SK-N-SH treated with all-trans-retinoic acid at 6 μM for 48 hours (cell line): ENCODE results near the gene LILRB1.

ENCODE experiments used
- ATAC-seq: fragments of 200-7000 bp; cut with Tn5 transposase; 3 replicates; pipeline ENCODE4 v1.9.1; 2020; ENCODE audit warnings: mild to moderate bottlenecking, moderate library complexity
- ARNTL ChIP-seq: fragments of 450-650 bp; formaldehyde crosslinking; IDR thresholded peaks from 2 replicates; pipeline ENCODE4 v1.5.0; 2020; ENCODE audit warnings: low read depth, mild to moderate bottlenecking, moderate library complexity, borderline replicate concordance
- BACH2 ChIP-seq: fragments of 250-450 bp; sonication (Bioruptor Pico); IDR thresholded peaks from 2 replicates; pipeline ENCODE4 v1.9.0; 2021; ENCODE audit warnings: mild to moderate bottlenecking, borderline replicate concordance
- CSDC2 ChIP-seq: fragments of 250-450 bp; sonication (Bioruptor Pico); IDR thresholded peaks from 2 replicates; pipeline ENCODE4 v1.5.0; 2020; ENCODE audit warnings: mild to moderate bottlenecking, moderate library complexity
- CSRNP3 ChIP-seq: fragments of 250-450 bp; sonication (Bioruptor Pico); IDR thresholded peaks from 2 replicates; pipeline ENCODE4 v1.5.1; 2021; ENCODE audit warnings: mild to moderate bottlenecking, moderate library complexity
- ESRRG ChIP-seq: fragments of 250-450 bp; sonication (Bioruptor Pico); IDR thresholded peaks from 2 replicates; pipeline ENCODE4 v1.6.1; 2021; ENCODE audit warnings: mild to moderate bottlenecking
- GLIS3 ChIP-seq: fragments of 250-450 bp; sonication (Bioruptor Pico); IDR thresholded peaks from 2 replicates; pipeline ENCODE4 v1.5.0; 2020; ENCODE audit warnings: mild to moderate bottlenecking, moderate library complexity
- OSR1 ChIP-seq: fragments of 250-450 bp; sonication (Bioruptor Pico); IDR thresholded peaks from 2 replicates; pipeline ENCODE4 v1.8.0; 2022; ENCODE audit warnings: moderate library complexity, mild to moderate bottlenecking, inconsistent platforms
- POU6F1 ChIP-seq: fragments of 250-450 bp; sonication (Bioruptor Pico); IDR thresholded peaks from 2 replicates; pipeline ENCODE4 v1.8.0; 2021; ENCODE audit warnings: low read depth, mild to moderate bottlenecking, moderate library complexity, borderline replicate concordance
- PPARA ChIP-seq: fragments of 250-450 bp; sonication (Bioruptor Pico); IDR thresholded peaks from 2 replicates; pipeline ENCODE4 v1.5.0; 2020; ENCODE audit warnings: mild to moderate bottlenecking, borderline replicate concordance
- RARB ChIP-seq: fragments of 250-450 bp; sonication (Bioruptor Pico); IDR thresholded peaks from 2 replicates; pipeline ENCODE4 v1.8.0; 2021; ENCODE audit warnings: mild to moderate bottlenecking, moderate library complexity
- SNAI2 ChIP-seq: fragments of 250-450 bp; sonication (Bioruptor Pico); IDR thresholded peaks from 2 replicates; pipeline ENCODE4 v1.5.0; 2020; ENCODE audit warnings: mild to moderate bottlenecking, moderate library complexity
- TCF4 ChIP-seq: fragments of 250-450 bp; sonication (Bioruptor Pico); IDR thresholded peaks from 2 replicates; pipeline ENCODE4 v1.8.0; 2021; ENCODE audit warnings: mild to moderate bottlenecking, moderate library complexity, borderline replicate concordance
- TOX ChIP-seq: fragments of 250-450 bp; sonication (Bioruptor Pico); IDR thresholded peaks from 2 replicates; pipeline ENCODE4 v1.8.0; 2021; ENCODE audit warnings: mild to moderate bottlenecking, moderate library complexity, borderline replicate concordance
- ZFP30 ChIP-seq: fragments of 450-650 bp; formaldehyde crosslinking; IDR thresholded peaks from 2 replicates; pipeline ENCODE4 v1.5.0; 2022; ENCODE audit warnings: mild to moderate bottlenecking, moderate library complexity
- ZNF70 ChIP-seq: fragments of 450-650 bp; formaldehyde crosslinking; IDR thresholded peaks from 2 replicates; pipeline ENCODE4 v1.5.0; 2020; ENCODE audit warnings: mild to moderate bottlenecking, moderate library complexity
- ZNF8 ChIP-seq: fragments of 450-650 bp; formaldehyde crosslinking; IDR thresholded peaks from 2 replicates; pipeline ENCODE4 v1.5.0; 2020; ENCODE audit warnings: mild to moderate bottlenecking, moderate library complexity
- TF ChIP-seq, protein P1 (sequence below): fragments of 250-450 bp; sonication (Bioruptor Pico); IDR thresholded peaks from 2 replicates; pipeline ENCODE4 v1.5.0; 2020; ENCODE audit warnings: mild to moderate bottlenecking, moderate library complexity
- TF ChIP-seq, protein P2 (sequence below): fragments of 250-450 bp; sonication (Bioruptor Pico); IDR thresholded peaks from 2 replicates; pipeline ENCODE4 v1.8.0; 2020; ENCODE audit warnings: mild to moderate bottlenecking, moderate library complexity, borderline replicate concordance

Gene LILRB1

DNA sequence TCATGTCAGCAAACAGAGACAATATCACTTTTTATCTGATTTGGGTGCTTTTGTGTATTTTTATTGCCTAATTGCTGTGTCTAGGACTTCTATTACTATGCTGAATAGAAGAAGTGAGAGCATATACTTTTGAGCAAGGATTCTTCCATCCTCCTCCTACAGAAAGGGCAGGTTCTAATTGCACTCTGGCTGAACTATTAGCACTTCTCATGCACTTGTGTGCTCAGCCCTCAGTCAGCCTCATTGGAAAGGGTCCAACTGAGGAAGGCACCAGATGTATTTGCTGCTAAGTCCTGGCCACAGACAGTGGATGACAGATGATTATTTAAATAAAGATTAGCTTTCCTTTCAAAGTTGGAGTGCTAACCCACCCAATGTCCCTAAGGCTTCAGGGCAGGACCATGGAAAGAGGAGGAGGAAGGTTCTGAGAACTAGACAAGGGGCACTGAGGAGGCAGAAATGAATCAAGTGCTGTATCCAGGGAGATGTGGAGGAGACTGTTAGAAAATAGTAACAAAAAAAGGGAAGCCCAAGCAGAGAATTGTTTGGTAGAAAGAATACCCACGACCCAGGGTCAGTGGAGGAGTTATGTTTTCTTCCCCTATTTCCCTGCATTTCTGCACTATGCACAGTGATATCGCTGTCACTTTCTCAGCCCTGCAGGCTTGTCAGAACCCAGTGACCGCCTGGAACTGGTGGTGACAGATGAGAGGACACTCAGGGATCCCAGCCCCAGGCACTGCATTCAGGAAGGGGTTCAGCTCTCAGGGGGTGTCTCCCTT is 40.5 kb downstream of the LILRB1 start (continued):
- TF ChIP-seq ARNTL (CRISPR knock-in tag) (no peak), SNAI2 (CRISPR knock-in tag) (no peak), ZNF70 (CRISPR knock-in tag) (no peak), PPARA (CRISPR knock-in tag) (no peak)

GRCh38 chr19:54673222-54673621 is 42.9 kb downstream of the LILRB1 start:
- ATAC-seq, result no peak
- TF ChIP-seq OSR1 (no peak), PPARA (CRISPR knock-in tag) (no peak), POU6F1 (CRISPR knock-in tag) (no peak), CSRNP3 (CRISPR knock-in tag) (no peak), TOX (CRISPR knock-in tag) (no peak), ZFP30 (no peak), CSDC2 (CRISPR knock-in tag) (no peak), RARB (CRISPR knock-in tag) (no peak), SNAI2 (CRISPR knock-in tag) (no peak), TCF4 (CRISPR knock-in tag) (no peak), ZNF70 (CRISPR knock-in tag) (no peak), ZNF8 (CRISPR knock-in tag) (no peak)
- TF ChIP-seq, protein P1, sequence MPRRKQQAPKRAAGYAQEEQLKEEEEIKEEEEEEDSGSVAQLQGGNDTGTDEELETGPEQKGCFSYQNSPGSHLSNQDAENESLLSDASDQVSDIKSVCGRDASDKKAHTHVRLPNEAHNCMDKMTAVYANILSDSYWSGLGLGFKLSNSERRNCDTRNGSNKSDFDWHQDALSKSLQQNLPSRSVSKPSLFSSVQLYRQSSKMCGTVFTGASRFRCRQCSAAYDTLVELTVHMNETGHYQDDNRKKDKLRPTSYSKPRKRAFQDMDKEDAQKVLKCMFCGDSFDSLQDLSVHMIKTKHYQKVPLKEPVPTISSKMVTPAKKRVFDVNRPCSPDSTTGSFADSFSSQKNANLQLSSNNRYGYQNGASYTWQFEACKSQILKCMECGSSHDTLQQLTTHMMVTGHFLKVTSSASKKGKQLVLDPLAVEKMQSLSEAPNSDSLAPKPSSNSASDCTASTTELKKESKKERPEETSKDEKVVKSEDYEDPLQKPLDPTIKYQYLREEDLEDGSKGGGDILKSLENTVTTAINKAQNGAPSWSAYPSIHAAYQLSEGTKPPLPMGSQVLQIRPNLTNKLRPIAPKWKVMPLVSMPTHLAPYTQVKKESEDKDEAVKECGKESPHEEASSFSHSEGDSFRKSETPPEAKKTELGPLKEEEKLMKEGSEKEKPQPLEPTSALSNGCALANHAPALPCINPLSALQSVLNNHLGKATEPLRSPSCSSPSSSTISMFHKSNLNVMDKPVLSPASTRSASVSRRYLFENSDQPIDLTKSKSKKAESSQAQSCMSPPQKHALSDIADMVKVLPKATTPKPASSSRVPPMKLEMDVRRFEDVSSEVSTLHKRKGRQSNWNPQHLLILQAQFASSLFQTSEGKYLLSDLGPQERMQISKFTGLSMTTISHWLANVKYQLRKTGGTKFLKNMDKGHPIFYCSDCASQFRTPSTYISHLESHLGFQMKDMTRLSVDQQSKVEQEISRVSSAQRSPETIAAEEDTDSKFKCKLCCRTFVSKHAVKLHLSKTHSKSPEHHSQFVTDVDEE, result no peak
- TF ChIP-seq, protein P2, sequence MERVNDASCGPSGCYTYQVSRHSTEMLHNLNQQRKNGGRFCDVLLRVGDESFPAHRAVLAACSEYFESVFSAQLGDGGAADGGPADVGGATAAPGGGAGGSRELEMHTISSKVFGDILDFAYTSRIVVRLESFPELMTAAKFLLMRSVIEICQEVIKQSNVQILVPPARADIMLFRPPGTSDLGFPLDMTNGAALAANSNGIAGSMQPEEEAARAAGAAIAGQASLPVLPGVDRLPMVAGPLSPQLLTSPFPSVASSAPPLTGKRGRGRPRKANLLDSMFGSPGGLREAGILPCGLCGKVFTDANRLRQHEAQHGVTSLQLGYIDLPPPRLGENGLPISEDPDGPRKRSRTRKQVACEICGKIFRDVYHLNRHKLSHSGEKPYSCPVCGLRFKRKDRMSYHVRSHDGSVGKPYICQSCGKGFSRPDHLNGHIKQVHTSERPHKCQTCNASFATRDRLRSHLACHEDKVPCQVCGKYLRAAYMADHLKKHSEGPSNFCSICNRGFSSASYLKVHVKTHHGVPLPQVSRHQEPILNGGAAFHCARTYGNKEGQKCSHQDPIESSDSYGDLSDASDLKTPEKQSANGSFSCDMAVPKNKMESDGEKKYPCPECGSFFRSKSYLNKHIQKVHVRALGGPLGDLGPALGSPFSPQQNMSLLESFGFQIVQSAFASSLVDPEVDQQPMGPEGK (CRISPR knock-in tag), result no peak

DNA sequence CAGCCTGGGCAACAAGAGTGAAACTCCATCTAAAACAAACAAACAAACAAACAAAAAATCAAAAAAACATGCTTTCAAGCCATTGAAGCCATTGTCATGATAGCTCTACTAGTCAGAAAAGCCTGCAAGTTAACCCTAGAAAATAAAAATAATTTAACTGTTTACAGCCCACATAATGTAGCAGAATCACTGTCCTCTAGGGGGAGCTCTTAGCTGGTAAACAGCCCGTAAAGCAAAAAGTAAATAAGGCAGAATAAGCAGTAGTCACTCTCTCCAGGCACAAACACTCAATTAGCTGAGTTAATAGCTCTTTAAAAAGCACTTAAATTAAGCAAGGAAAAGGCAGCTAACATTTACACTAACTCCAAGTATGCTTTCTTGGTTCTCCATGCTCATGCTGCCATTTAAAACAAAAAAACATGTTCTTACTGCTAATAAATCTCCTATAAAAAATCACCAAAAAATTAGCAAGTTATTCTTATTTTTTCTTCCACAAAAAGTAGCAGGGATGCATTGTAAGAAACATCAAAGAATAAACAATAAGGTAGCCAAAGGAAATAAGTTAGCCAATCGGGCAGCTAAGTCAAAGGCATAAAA is 43.8 kb downstream of the LILRB1 start:
- ATAC-seq, result peak; percentile 43; the same call in 1 of the 3 replicates
- TF ChIP-seq TCF4 (CRISPR knock-in tag) (no peak), GLIS3 (CRISPR knock-in tag) (no peak), RARB (CRISPR knock-in tag) (no peak), ESRRG (no peak), CSRNP3 (CRISPR knock-in tag) (no peak), TOX (CRISPR knock-in tag) (no peak), OSR1 (no peak), ARNTL (CRISPR knock-in tag) (no peak), ZNF70 (CRISPR knock-in tag) (no peak), ZFP30 (no peak), BACH2 (CRISPR knock-in tag) (no peak), SNAI2 (CRISPR knock-in tag) (no peak)
- TF ChIP-seq, protein P2 (CRISPR knock-in tag), result no peak
- TF ChIP-seq, all 23 proteins: peak for 0

- peak; percentile 61; the same call in 2 of the 3 replicates for ATAC-seq
These were observed 46.0 kb downstream of the LILRB1 start for GRCh38 chr19:54676210-54676834.
